Peyer's patch (tissue), 4 donors: ENCODE data around the gene POLR1C. TPM values are rescaled to one million over a fixed set of nuclear protein-coding genes. Genes with fewer than 3 reads are reported as not detected.
A peak's percentile ranks its signal among the peaks of the same experiment; 100 is the strongest.

Experiments
- DNase-seq, 3 donors: peaks; one replicate each; pipeline ENCODE4 v3.0.0-alpha.2; 2017 to 2019
- H3K27ac ChIP-seq, 4 donors: fragments of 200-600 bp; sonication (generic); one replicate each; pipeline ENCODE4 v1.5.1; 2016 to 2019
- H3K27me3 ChIP-seq, 2 donors: fragments of 200-600 bp; sonication (generic); one replicate each; pipeline ENCODE4 v1.5.1; 2019
- H3K36me3 ChIP-seq, 3 donors: fragments of 200-600 bp; sonication (generic); one replicate each; pipeline ENCODE4 v1.5.1; 2016 to 2019
- H3K4me1 ChIP-seq, 4 donors: fragments of 200-600 bp; sonication (generic); one replicate each; pipeline ENCODE4 v1.5.1; 2016 to 2019
- H3K4me3 ChIP-seq, 4 donors: fragments of 200-600 bp; sonication (generic); 1 replicate in 3 of 4; 2 replicates in 1 of 4; pipeline ENCODE4 v1.5.1; 2016 to 2019; ENCODE audit warnings: mild to moderate bottlenecking in 1 of 4
- H3K9me3 ChIP-seq, 4 donors: fragments of 200-600 bp; sonication (generic); one replicate each; pipeline ENCODE4 v1.5.1; 2016 to 2019; ENCODE audit warnings: mild to moderate bottlenecking in 1 of 4
- POLR2A ChIP-seq, 2 donors: fragments of 450-650 bp; IDR thresholded peaks; one replicate each; pipeline ENCODE4 v1.5.1; 2017; ENCODE audit warnings: antibody characterized with exemption in 2 of 2, mild to moderate bottlenecking in 2 of 2, moderate library complexity in 2 of 2
- total RNA-seq, 4 donors: library from RNA; depleted of rRNA; stranded (reverse); fragments of >200 nt; gene quantifications; one replicate each; pipeline ENCODE4 v1.1.0, GENCODE V29; 2016
- TF ChIP-seq, protein P1 (sequence below), 6 experiments: fragments of 450-650 bp in 4 of 6; fragments of 200-600 bp in 2 of 6; sonication (generic) in 1 of 6; IDR thresholded peaks; one replicate each; pipeline ENCODE4 v1.5.1; 2017 to 2019; ENCODE audit warnings: antibody characterized with exemption in 6 of 6, mild to moderate bottlenecking in 3 of 6, moderate library complexity in 1 of 6

Gene POLR1C
- total RNA-seq, 4 donors from 2014 or later = 8.6 to 29.7 (median 16.5) TPM

- peaks cover 0 to 46% (median 0%) of the 10 kb centered on the region in 3 donors for H3K36me3 ChIP-seq
- no peak for DNase-seq
Measured at GRCh38 chr6:43508481-43509141, 8.3 kb upstream of the POLR1C start.

GRCh38 chr6:43509142-43509983, 7.5 kb upstream of the POLR1C start:
- peaks cover 0 to 47% (median 0%) of the 10 kb centered on the region in 3 donors for H3K36me3 ChIP-seq
- peak in 1 of 3 donors; percentile 50 for DNase-seq
- no peaks in the 10 kb centered on the region for H3K27me3 ChIP-seq
- H3K4me1 ChIP-seq = peaks cover 0 to 35% (median 13%) of the 10 kb centered on the region in 4 donors
- peak overlapping the region; percentile 42 to 91 (median 78) for H3K4me3 ChIP-seq
- TF ChIP-seq, protein P1, sequence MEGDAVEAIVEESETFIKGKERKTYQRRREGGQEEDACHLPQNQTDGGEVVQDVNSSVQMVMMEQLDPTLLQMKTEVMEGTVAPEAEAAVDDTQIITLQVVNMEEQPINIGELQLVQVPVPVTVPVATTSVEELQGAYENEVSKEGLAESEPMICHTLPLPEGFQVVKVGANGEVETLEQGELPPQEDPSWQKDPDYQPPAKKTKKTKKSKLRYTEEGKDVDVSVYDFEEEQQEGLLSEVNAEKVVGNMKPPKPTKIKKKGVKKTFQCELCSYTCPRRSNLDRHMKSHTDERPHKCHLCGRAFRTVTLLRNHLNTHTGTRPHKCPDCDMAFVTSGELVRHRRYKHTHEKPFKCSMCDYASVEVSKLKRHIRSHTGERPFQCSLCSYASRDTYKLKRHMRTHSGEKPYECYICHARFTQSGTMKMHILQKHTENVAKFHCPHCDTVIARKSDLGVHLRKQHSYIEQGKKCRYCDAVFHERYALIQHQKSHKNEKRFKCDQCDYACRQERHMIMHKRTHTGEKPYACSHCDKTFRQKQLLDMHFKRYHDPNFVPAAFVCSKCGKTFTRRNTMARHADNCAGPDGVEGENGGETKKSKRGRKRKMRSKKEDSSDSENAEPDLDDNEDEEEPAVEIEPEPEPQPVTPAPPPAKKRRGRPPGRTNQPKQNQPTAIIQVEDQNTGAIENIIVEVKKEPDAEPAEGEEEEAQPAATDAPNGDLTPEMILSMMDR (IDR thresholded peaks at IDR 0.05) = no peak
- no peak for TF ChIP-seq POLR2A (IDR thresholded peaks at IDR 0.05)
- peak overlapping the region; percentile 39 to 90 (median 74) for H3K27ac ChIP-seq
- H3K9me3 ChIP-seq = no peaks in the 10 kb centered on the region

More at GRCh38 chr6:43508481-43509141, 8.3 kb upstream of the POLR1C start:
- peaks cover 0 to 35% (median 13%) of the 10 kb centered on the region in 4 donors for H3K4me1 ChIP-seq
- H3K27me3 ChIP-seq = no peaks in the 10 kb centered on the region
- H3K9me3 ChIP-seq = no peaks in the 10 kb centered on the region
- H3K4me3 ChIP-seq = peak overlapping the region in 1 of 4 donors; percentile 74
- TF ChIP-seq POLR2A (IDR thresholded peaks at IDR 0.05) = no peak
- TF ChIP-seq, protein P1 (IDR thresholded peaks at IDR 0.05) = no peak
- no peak overlapping the region for H3K27ac ChIP-seq

DNA sequence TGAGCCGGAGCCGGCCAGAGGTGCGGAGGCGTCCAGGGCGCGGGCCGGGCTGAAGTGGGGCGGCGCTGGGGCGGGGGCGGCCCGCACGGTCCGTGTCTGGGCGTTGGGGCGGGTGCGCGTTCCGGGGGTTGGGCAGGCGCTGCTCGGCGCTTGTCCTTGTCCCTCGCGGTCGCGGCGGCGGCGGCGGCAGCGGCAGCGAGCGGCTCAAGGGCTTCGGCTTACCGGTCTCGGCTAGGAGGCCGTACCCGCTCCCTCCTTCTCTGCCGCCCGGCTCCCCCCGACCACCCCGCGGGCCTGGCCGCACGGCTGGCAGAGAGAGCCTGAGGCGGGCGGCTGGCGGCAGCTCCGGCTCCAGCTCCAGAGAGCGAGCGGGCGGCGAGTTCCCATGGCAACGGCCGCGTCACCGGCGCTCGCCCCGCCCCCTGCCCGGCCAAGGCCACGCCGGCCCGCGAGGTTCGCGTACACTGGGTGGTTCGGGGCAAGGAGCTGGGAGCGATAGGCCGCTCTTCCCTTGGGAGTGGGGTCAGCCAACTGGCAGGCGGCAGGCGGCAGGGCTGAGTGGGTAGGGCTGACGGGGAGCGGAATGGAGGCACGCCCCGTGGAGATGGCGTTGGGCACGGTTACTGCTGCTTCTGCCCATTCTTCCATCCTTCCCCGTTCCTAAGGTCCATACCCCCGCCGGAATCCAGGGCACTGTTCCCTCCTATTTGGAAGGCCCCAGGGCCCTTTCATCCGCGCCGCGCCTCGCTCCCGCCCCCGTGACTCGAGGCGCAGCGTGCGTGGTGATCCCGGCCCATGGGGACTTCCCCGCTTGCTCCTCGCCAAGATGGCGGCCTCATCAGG, 6.7 kb upstream of the POLR1C start, which contains the start of gene LRRC73:
LRRC73 (minus strand) TSS at position 363 of the 843 bp plus-strand sequence. CDS start 561 bp downstream, outside the sequence.
- no peaks in the 10 kb centered on the region for H3K27me3 ChIP-seq
- H3K36me3 ChIP-seq = peaks cover 0 to 47% (median 0%) of the 10 kb centered on the region in 3 donors
- H3K27ac ChIP-seq = peak within 1 kb of the TSS; percentile 39 to 90 (median 74)
- H3K9me3 ChIP-seq = no peaks in the 10 kb centered on the region
- H3K4me1 ChIP-seq = peaks cover 0 to 43% (median 14%) of the 10 kb centered on the region in 4 donors
- peak within 1 kb of the TSS; percentile 42 to 91 (median 78) for H3K4me3 ChIP-seq
- TF ChIP-seq, protein P1 (IDR thresholded peaks at IDR 0.05) = peak in 1 of 6 experiments; percentile 10
- peak; percentile 24 to 45 for TF ChIP-seq POLR2A (IDR thresholded peaks at IDR 0.05)
- peak; percentile 76 to 95 (median 92) for DNase-seq

GRCh38 chr6:43510827-43511163, 6.1 kb upstream of the POLR1C start:
- Histone ChIP-seq H3K4me1 (peaks cover 4 to 49% (median 17%) of the 10 kb centered on the region in 4 donors), H3K27ac (peak overlapping the region in 3 of 4 donors; percentile 68 to 90 (median 79)), H3K9me3 (no peaks in the 10 kb centered on the region), H3K4me3 (peak overlapping the region; percentile 42 to 91 (median 78)), H3K27me3 (no peaks in the 10 kb centered on the region), H3K36me3 (peaks cover 0 to 43% (median 0%) of the 10 kb centered on the region in 3 donors)
- peak in 2 of 3 donors; percentile 72 to 80 for DNase-seq
- TF ChIP-seq, protein P1 (IDR thresholded peaks at IDR 0.05) = no peak
- TF ChIP-seq POLR2A (IDR thresholded peaks at IDR 0.05) = no peak
